ENCODE data around the gene NPTN. TPM values are rescaled to one million over a fixed set of nuclear protein-coding genes. Genes with fewer than 3 reads are reported as not detected.

The NPTN gene
- total RNA-seq, 2 donors from 2014 or later: 111 to 159 TPM

- DNase-seq: no peak
- H3K27ac ChIP-seq: no peak overlapping the region
- H3K9me3 ChIP-seq: no peaks in the 10 kb centered on the region
- H3K4me3 ChIP-seq: no peak overlapping the region
- TF ChIP-seq, protein P1, sequence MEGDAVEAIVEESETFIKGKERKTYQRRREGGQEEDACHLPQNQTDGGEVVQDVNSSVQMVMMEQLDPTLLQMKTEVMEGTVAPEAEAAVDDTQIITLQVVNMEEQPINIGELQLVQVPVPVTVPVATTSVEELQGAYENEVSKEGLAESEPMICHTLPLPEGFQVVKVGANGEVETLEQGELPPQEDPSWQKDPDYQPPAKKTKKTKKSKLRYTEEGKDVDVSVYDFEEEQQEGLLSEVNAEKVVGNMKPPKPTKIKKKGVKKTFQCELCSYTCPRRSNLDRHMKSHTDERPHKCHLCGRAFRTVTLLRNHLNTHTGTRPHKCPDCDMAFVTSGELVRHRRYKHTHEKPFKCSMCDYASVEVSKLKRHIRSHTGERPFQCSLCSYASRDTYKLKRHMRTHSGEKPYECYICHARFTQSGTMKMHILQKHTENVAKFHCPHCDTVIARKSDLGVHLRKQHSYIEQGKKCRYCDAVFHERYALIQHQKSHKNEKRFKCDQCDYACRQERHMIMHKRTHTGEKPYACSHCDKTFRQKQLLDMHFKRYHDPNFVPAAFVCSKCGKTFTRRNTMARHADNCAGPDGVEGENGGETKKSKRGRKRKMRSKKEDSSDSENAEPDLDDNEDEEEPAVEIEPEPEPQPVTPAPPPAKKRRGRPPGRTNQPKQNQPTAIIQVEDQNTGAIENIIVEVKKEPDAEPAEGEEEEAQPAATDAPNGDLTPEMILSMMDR (IDR thresholded peaks at IDR 0.05): no peak
- H3K36me3 ChIP-seq: no peaks in the 10 kb centered on the region
- no peak overlapping the region for H3K9ac ChIP-seq (ENCODE audit: low read depth in 2 of 2, low read length in 2 of 2)
- no peaks in the 10 kb centered on the region for H3K27me3 ChIP-seq
- intact Hi-C loops (cut with DNase I): no loop called here
- no peaks in the 10 kb centered on the region for H3K4me1 ChIP-seq
Measured at GRCh38 chr15:73518180-73518862, 114.9 kb downstream of the NPTN start.

GRCh38 chr15:73517566-73517965, 115.6 kb downstream of the NPTN start:
- no peaks in the 10 kb centered on the region for H3K36me3 ChIP-seq
- intact Hi-C loops (cut with DNase I): no loop called here
- H3K27me3 ChIP-seq: no peaks in the 10 kb centered on the region
- no peaks in the 10 kb centered on the region for H3K4me1 ChIP-seq
- H3K4me3 ChIP-seq: no peak overlapping the region
- H3K9me3 ChIP-seq: no peaks in the 10 kb centered on the region
- no peak overlapping the region for H3K27ac ChIP-seq
- no peak for DNase-seq
- TF ChIP-seq, protein P1 (IDR thresholded peaks at IDR 0.05): no peak
- H3K9ac ChIP-seq (ENCODE audit: low read depth in 2 of 2, low read length in 2 of 2): no peak overlapping the region

GRCh38 chr15:73515527-73515926, 117.7 kb downstream of the NPTN start:
- H3K36me3 ChIP-seq: no peaks in the 10 kb centered on the region
- TF ChIP-seq, protein P1 (IDR thresholded peaks at IDR 0.05): no peak
- intact Hi-C loops (cut with DNase I): no loop called here
- H3K9me3 ChIP-seq: no peaks in the 10 kb centered on the region
- no peaks in the 10 kb centered on the region for H3K27me3 ChIP-seq
- H3K4me1 ChIP-seq: no peaks in the 10 kb centered on the region
- H3K9ac ChIP-seq (ENCODE audit: low read depth in 2 of 2, low read length in 2 of 2): no peak overlapping the region
- no peak overlapping the region for H3K27ac ChIP-seq
- no peak for DNase-seq
- H3K4me3 ChIP-seq: no peak overlapping the region

Other genes with a start within 250 kb of the NPTN start
- not detected for gene REC114, start 190.2 kb downstream of the NPTN start, total RNA-seq
- 10 to 100 TPM; 45.2 to 49.9 TPM for gene CD276, start 51.0 kb upstream of the NPTN start, total RNA-seq
- gene INSYN1, start 120.0 kb upstream of the NPTN start, total RNA-seq: under 1 TPM; 0.32 to 0.58 TPM
- not detected for gene TBC1D21, start 240.2 kb upstream of the NPTN start, total RNA-seq